ENCODE results near the gene C20orf96. TPM values are rescaled to one million over a fixed set of nuclear protein-coding genes. Genes with fewer than 3 reads are reported as not detected.
"Not testable (repeated sequence)": the region's sequence is repeated elsewhere in the genome, so short reads cannot be mapped to it uniquely, and the experiment has no call there.

Gene C20orf96
- total RNA-seq, 1 donor, result 1.3 TPM

DNA sequence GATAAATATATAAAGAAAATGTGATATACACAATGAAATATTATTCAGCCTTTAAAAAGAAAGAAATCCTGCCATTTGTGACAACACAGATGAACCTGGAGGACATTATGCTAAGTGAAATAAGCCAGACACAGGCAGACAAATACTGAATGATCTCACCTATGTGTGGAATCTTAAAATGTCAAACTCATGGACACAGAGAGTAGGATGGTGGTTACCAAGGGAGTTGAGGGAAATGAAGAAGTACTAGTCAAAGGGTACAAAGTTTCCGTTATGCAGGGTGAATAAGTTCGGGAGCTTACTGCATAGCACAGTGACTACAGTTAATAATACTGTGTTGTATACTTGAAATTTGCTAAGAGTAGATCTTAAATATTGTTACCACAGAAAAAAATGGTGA lies 47.6 kb downstream of the C20orf96 start:
- no peak for DNase-seq (ENCODE audit: low read depth)
- H3K4me3 ChIP-seq (ENCODE audit: low read depth, low read length), result no peak overlapping the region

DNA sequence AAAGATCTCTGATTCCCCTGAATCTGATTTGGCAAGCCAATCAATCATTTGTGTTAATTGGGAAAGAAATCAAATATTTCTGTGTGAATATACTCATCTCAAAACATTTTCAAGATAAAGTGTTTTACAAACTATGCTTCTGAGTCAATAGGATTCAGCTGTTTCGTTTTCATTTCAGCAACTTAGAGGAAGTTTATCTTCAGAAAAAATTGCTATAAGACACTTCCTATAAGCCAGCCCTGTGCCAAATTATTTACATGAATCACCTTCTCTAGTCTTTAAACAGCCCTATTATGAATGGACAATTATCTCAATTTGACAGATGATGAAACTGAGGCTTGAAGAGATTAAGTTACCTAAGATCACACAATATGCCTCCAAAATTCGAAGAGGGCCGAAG lies 52.6 kb downstream of the C20orf96 start:
- H3K4me3 ChIP-seq (ENCODE audit: low read depth, low read length), result no peak overlapping the region
- TF ChIP-seq, protein P1, sequence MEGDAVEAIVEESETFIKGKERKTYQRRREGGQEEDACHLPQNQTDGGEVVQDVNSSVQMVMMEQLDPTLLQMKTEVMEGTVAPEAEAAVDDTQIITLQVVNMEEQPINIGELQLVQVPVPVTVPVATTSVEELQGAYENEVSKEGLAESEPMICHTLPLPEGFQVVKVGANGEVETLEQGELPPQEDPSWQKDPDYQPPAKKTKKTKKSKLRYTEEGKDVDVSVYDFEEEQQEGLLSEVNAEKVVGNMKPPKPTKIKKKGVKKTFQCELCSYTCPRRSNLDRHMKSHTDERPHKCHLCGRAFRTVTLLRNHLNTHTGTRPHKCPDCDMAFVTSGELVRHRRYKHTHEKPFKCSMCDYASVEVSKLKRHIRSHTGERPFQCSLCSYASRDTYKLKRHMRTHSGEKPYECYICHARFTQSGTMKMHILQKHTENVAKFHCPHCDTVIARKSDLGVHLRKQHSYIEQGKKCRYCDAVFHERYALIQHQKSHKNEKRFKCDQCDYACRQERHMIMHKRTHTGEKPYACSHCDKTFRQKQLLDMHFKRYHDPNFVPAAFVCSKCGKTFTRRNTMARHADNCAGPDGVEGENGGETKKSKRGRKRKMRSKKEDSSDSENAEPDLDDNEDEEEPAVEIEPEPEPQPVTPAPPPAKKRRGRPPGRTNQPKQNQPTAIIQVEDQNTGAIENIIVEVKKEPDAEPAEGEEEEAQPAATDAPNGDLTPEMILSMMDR (IDR thresholded peaks at IDR 0.05; ENCODE audit: insufficient read depth, low read depth, low read length), result no peak
- no peak for DNase-seq (ENCODE audit: low read depth)

More for the DNA sequence above, 47.6 kb downstream of the C20orf96 start:
- TF ChIP-seq, protein P1 (IDR thresholded peaks at IDR 0.05; ENCODE audit: insufficient read depth, low read depth, low read length), result no peak

DNA sequence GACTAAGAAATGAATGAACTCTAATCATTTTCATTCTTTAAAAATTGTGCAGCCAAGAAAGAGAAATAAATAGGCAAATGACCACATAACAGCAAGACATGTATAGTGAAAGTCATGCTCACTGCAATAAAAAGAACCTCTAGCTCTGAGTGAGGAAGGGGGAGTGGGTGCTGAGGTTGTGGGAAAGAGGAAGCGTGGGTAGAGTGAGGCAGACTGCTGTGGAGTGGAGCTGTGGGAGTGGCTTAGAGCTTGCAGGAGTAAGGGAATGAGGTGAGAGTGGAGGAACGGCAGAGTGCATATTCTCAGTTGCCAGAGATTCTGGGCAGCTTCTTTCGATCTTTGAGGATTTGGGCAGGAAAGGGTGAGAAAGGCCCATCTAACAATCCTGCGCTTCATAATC lies 53.1 kb downstream of the C20orf96 start:
- DNase-seq (ENCODE audit: low read depth), result no peak
- TF ChIP-seq, protein P1 (IDR thresholded peaks at IDR 0.05; ENCODE audit: insufficient read depth, low read depth, low read length), result no peak
- no peak overlapping the region for H3K4me3 ChIP-seq (ENCODE audit: low read depth, low read length)

DNA sequence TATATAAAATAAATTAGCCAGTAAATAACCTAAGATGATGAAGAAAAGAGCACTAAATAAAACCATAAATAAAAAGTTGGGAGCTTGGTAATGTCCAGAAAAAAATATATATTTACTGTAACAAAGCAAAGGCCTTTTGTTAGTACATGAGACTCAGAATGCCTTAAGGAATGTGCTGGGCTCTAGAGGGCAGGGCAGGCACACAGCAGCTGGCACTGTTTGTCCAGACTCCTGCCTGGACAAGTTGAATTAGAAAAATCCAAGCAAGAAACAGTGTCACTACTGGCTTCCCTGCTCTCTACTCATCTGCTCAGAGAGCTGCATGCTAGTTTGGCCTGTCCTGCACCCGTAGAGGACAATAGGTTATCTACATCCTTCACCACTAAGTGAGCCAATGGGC lies 54.7 kb downstream of the C20orf96 start:
- DNase-seq (ENCODE audit: low read depth), result peak; percentile 14
- no peak overlapping the region for H3K4me3 ChIP-seq (ENCODE audit: low read depth, low read length)
- TF ChIP-seq, protein P1 (IDR thresholded peaks at IDR 0.05; ENCODE audit: insufficient read depth, low read depth, low read length), result no peak

DNA sequence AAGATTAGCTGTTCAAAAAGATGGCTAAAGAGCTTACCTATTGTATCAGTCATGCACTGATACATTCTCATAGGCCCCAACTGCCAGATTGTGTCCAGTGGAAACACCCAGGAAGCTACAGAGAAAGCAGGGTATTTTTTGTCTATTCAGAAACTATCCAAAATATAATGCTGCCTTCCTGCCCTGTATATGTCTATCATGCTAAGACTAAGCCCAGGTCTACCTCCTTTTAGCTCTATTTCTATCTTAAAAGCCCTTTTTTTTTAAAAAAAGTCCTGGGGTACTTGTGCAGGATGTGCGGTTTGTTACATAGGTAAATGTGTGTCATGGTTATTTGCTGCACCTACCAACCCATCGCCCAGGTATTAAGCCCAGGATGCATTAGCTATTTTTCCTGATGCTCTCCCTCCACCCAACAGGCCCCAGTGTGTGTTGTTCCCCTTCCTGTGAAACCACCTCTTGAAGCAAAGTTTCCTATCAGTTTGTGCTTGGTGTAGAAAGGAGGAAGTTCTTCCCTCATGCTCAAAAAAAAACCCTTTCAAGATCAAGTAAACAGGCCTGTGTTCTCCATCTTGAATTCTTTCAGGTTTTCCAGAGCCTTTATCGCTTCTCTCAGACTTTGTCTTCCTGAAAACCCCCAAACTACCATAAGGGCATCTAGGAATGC lies 63.0 kb downstream of the C20orf96 start:
- no peak overlapping the region for H3K4me3 ChIP-seq (ENCODE audit: low read depth, low read length)
- no peak for DNase-seq (ENCODE audit: low read depth)
- TF ChIP-seq, protein P1 (IDR thresholded peaks at IDR 0.05; ENCODE audit: insufficient read depth, low read depth, low read length), result no peak

DNA sequence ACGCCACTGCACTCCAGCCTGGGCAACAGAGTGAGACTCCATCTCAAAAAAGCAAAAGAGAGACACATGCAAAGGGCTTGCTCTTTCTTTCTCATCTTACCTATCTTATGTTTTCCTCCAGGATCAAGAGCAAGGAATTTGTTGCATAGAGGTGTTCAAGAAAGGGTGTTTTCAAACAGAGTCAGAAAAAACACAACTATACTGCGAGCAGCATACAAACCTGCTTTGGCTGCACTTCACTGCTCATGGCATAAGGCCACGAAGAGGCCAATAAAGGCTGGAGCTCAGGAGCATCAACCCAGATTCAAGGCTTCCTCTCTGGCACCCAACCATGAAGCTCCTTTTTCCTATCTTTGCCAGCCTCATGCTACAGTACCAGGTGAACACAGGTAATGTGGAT lies 63.6 kb downstream of the C20orf96 start, which contains the start of gene DEFB129:
TSS of gene DEFB129 (plus strand) at position 301 of the 400 bp plus-strand sequence. CDS start at position 332, 31 bp downstream.
- TF ChIP-seq, protein P1 (IDR thresholded peaks at IDR 0.05; ENCODE audit: insufficient read depth, low read depth, low read length), result no peak
- DNase-seq (ENCODE audit: low read depth), result no peak

DNA sequence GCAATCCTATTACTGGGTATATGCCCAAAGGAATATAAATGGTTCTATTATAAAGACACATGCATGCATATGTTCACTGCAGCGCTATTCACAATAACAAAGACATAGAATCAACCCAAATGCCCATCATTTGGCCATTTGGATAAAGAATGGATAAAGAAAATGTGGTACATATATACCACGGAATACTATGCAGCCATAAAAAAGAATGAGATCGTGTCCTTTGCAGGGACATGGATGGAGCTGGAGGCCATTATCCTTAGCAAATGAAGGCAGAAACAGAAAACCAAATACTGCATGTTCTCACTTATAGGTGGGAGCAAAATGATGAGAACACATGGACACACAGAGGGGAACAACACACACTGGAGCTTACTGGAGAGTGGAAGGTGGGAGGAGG lies 64.7 kb downstream of the C20orf96 start:
- DNase-seq (ENCODE audit: low read depth); H3K4me3 ChIP-seq (ENCODE audit: low read depth, low read length): not testable (repeated sequence)

More for the DNA sequence above, 63.6 kb downstream of the C20orf96 start, which contains the start of gene DEFB129:
- no peak within 1 kb of the TSS for H3K4me3 ChIP-seq (ENCODE audit: low read depth, low read length)
